Measurements from ENCODE around the gene DAGLA. TPM values are rescaled to one million over a fixed set of nuclear protein-coding genes. Genes with fewer than 3 reads are reported as not detected.

The DAGLA gene
- total and polyA plus RNA-seq, 2 of the 13 experiments (the other 11 are each of a cell fraction or from before 2014, with no cell fraction given): 2.6 to 3.9 TPM

DNA sequence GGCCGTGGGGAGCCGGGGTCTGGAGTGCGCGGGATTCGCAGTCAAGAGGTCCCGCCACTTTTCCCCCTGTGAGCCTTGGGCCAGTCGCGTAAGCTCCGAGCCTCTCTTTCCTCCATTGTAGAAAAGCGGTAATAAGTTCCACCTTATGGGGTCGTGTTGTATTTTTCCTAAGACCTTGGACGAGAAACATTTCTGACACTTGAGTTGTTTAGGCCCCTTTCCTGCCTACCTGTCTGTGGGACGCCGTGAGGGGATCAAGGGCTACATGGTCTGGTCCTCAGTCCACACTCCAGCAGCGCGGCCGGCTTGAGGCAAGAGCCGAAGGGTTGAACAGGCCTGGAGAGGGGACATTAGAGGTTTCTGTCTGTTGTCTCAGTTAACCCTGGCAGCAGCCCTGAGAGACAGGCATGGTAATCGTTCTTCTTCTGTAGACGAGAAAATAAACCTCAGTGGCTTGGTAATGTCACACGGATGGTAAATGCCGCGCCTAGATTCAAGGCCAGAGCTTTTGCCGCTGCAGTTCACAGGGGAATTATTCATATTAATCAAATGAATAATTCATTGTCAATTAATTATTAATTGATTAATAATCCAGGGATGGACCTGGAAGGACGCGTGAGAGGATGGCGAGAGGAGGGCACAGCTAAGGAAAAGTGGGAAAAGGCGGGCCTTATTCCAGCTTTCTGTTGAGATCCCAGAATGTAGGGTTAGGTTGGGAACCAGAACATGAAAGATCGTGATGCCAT lies 113.1 kb downstream of the DAGLA start (continued):
- TF ChIP-seq, protein P1, sequence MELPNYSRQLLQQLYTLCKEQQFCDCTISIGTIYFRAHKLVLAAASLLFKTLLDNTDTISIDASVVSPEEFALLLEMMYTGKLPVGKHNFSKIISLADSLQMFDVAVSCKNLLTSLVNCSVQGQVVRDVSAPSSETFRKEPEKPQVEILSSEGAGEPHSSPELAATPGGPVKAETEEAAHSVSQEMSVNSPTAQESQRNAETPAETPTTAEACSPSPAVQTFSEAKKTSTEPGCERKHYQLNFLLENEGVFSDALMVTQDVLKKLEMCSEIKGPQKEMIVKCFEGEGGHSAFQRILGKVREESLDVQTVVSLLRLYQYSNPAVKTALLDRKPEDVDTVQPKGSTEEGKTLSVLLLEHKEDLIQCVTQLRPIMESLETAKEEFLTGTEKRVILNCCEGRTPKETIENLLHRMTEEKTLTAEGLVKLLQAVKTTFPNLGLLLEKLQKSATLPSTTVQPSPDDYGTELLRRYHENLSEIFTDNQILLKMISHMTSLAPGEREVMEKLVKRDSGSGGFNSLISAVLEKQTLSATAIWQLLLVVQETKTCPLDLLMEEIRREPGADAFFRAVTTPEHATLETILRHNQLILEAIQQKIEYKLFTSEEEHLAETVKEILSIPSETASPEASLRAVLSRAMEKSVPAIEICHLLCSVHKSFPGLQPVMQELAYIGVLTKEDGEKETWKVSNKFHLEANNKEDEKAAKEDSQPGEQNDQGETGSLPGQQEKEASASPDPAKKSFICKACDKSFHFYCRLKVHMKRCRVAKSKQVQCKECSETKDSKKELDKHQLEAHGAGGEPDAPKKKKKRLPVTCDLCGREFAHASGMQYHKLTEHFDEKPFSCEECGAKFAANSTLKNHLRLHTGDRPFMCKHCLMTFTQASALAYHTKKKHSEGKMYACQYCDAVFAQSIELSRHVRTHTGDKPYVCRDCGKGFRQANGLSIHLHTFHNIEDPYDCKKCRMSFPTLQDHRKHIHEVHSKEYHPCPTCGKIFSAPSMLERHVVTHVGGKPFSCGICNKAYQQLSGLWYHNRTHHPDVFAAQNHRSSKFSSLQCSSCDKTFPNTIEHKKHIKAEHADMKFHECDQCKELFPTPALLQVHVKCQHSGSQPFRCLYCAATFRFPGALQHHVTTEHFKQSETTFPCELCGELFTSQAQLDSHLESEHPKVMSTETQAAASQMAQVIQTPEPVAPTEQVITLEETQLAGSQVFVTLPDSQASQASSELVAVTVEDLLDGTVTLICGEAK (IDR thresholded peaks at IDR 0.05): no peak
- TF ChIP-seq, protein P1 (CRISPR knock-in tag; IDR thresholded peaks at IDR 0.05): peak; percentile 3; the same call in 1 of the 2 replicates
- TF ChIP-seq YEATS4 (CRISPR knock-in tag; IDR thresholded peaks at IDR 0.05; ENCODE audit: borderline replicate concordance) (peak; percentile 50; the same call in 1 of the 2 replicates), KLF12 (CRISPR knock-in tag; IDR thresholded peaks at IDR 0.05; ENCODE audit: borderline replicate concordance) (no peak), ZNF24 (IDR thresholded peaks at IDR 0.05) (no peak), ZNF598 (CRISPR knock-in tag; IDR thresholded peaks at IDR 0.05; ENCODE audit: borderline replicate concordance) (no peak), POLR2AphosphoS5 (IDR thresholded peaks at IDR 0.05; ENCODE audit: low read depth, low read length) (no peak), POGZ (CRISPR knock-in tag; IDR thresholded peaks at IDR 0.05) (no peak), ZNF326 (CRISPR knock-in tag; IDR thresholded peaks at IDR 0.05; ENCODE audit: borderline replicate concordance) (no peak)
- TF ChIP-seq, protein P2, sequence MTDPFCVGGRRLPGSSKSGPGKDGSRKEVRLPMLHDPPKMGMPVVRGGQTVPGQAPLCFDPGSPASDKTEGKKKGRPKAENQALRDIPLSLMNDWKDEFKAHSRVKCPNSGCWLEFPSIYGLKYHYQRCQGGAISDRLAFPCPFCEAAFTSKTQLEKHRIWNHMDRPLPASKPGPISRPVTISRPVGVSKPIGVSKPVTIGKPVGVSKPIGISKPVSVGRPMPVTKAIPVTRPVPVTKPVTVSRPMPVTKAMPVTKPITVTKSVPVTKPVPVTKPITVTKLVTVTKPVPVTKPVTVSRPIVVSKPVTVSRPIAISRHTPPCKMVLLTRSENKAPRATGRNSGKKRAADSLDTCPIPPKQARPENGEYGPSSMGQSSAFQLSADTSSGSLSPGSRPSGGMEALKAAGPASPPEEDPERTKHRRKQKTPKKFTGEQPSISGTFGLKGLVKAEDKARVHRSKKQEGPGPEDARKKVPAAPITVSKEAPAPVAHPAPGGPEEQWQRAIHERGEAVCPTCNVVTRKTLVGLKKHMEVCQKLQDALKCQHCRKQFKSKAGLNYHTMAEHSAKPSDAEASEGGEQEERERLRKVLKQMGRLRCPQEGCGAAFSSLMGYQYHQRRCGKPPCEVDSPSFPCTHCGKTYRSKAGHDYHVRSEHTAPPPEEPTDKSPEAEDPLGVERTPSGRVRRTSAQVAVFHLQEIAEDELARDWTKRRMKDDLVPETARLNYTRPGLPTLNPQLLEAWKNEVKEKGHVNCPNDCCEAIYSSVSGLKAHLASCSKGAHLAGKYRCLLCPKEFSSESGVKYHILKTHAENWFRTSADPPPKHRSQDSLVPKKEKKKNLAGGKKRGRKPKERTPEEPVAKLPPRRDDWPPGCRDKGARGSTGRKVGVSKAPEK (CRISPR knock-in tag; IDR thresholded peaks at IDR 0.05; ENCODE audit: borderline replicate concordance): no peak
- TF ChIP-seq, protein P3, sequence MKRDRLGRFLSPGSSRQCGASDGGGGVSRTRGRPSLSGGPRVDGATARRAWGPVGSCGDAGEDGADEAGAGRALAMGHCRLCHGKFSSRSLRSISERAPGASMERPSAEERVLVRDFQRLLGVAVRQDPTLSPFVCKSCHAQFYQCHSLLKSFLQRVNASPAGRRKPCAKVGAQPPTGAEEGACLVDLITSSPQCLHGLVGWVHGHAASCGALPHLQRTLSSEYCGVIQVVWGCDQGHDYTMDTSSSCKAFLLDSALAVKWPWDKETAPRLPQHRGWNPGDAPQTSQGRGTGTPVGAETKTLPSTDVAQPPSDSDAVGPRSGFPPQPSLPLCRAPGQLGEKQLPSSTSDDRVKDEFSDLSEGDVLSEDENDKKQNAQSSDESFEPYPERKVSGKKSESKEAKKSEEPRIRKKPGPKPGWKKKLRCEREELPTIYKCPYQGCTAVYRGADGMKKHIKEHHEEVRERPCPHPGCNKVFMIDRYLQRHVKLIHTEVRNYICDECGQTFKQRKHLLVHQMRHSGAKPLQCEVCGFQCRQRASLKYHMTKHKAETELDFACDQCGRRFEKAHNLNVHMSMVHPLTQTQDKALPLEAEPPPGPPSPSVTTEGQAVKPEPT (CRISPR knock-in tag; IDR thresholded peaks at IDR 0.05; ENCODE audit: low read depth): 0 out of 2 replicates have a peak, but pooled peaks have one; percentile 4
- TF ChIP-seq, protein P4, sequence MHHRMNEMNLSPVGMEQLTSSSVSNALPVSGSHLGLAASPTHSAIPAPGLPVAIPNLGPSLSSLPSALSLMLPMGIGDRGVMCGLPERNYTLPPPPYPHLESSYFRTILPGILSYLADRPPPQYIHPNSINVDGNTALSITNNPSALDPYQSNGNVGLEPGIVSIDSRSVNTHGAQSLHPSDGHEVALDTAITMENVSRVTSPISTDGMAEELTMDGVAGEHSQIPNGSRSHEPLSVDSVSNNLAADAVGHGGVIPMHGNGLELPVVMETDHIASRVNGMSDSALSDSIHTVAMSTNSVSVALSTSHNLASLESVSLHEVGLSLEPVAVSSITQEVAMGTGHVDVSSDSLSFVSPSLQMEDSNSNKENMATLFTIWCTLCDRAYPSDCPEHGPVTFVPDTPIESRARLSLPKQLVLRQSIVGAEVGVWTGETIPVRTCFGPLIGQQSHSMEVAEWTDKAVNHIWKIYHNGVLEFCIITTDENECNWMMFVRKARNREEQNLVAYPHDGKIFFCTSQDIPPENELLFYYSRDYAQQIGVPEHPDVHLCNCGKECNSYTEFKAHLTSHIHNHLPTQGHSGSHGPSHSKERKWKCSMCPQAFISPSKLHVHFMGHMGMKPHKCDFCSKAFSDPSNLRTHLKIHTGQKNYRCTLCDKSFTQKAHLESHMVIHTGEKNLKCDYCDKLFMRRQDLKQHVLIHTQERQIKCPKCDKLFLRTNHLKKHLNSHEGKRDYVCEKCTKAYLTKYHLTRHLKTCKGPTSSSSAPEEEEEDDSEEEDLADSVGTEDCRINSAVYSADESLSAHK (CRISPR knock-in tag; IDR thresholded peaks at IDR 0.05; ENCODE audit: borderline replicate concordance): no peak
